Right kidney (tissue), 1 donor: ENCODE data around the gene TMEM145.
"Not testable (repeated sequence)": the region's sequence is repeated elsewhere in the genome, so short reads cannot be mapped to it uniquely, and the experiment has no call there.

ENCODE experiments used
- DNase-seq: peaks from one replicate; pipeline ENCODE4 v3.0.0-alpha.2; 2016

The TMEM145 gene

GRCh38 chr19:42334697-42335373 is 21.7 kb downstream of the TMEM145 start:
- DNase-seq, result no peak

- no peak for DNase-seq
These were observed 22.3 kb downstream of the TMEM145 start for GRCh38 chr19:42335374-42335936.

GRCh38 chr19:42335971-42336370 is 22.9 kb downstream of the TMEM145 start:
- DNase-seq, result no peak

- not testable (repeated sequence) for DNase-seq
These were observed 26.2 kb downstream of the TMEM145 start for GRCh38 chr19:42339126-42339860.

GRCh38 chr19:42339922-42340321 is 26.8 kb downstream of the TMEM145 start:
- DNase-seq, result not testable (repeated sequence)

- no peak for DNase-seq
These were observed 30.4 kb downstream of the TMEM145 start for GRCh38 chr19:42343344-42344110.

GRCh38 chr19:42344336-42344893 is 31.3 kb downstream of the TMEM145 start:
- no peak for DNase-seq

GRCh38 chr19:42345191-42345812 is 32.2 kb downstream of the TMEM145 start:
- no peak for DNase-seq

- no peak for DNase-seq
These were observed 35.1 kb downstream of the TMEM145 start for GRCh38 chr19:42348211-42348610.

GRCh38 chr19:42349378-42350107 is 36.4 kb downstream of the TMEM145 start:
- DNase-seq, result no peak

GRCh38 chr19:42350417-42350816 is 37.3 kb downstream of the TMEM145 start:
- DNase-seq, result no peak

GRCh38 chr19:42351079-42351735 is 38.1 kb downstream of the TMEM145 start:
- no peak for DNase-seq

- no peak for DNase-seq
These were observed 39.5 kb downstream of the TMEM145 start for GRCh38 chr19:42352301-42353259.

GRCh38 chr19:42353341-42354015 is 40.4 kb downstream of the TMEM145 start:
- DNase-seq, result no peak

- DNase-seq, result no peak
These were observed 42.8 kb downstream of the TMEM145 start for GRCh38 chr19:42355896-42356295.

- DNase-seq, result no peak
These were observed 43.6 kb downstream of the TMEM145 start for GRCh38 chr19:42356686-42357085.

- DNase-seq, result no peak
These were observed 44.2 kb downstream of the TMEM145 start for GRCh38 chr19:42357290-42357689.

GRCh38 chr19:42360787-42361544 is 47.9 kb downstream of the TMEM145 start:
- no peak for DNase-seq
